DND-41 (cell line): ENCODE results near the gene SUPV3L1.

ENCODE experiments used
- CTCF ChIP-seq: IDR thresholded peaks from 2 replicates; pipeline ENCODE4 v1.5.1; 2012; ENCODE audit warnings: borderline replicate concordance, low read length, moderate library complexity, mild to moderate bottlenecking; ENCODE audit not compliant: poor library complexity, severe bottlenecking; ENCODE audit errors: extremely low read depth
- EZH2 ChIP-seq: IDR thresholded peaks from 3 replicates; pipeline ENCODE4 v1.6.1; 2012; ENCODE audit warnings: borderline replicate concordance, low read depth, mild to moderate bottlenecking, moderate library complexity, low read length, inconsistent platforms; ENCODE audit not compliant: severe bottlenecking

- TF ChIP-seq CTCF (no peak), EZH2 (no peak)
These were observed 37.1 kb upstream of the SUPV3L1 start for GRCh38 chr10:69142983-69143382.
